ENCODE results near the gene CCL17. TPM values are rescaled to one million over a fixed set of nuclear protein-coding genes. Genes with fewer than 3 reads are reported as not detected.
A peak's percentile ranks its signal among the peaks of the same experiment; 100 is the strongest.

The CCL17 gene
- total RNA-seq, 1 donor from 2014 or later, result 2.8 TPM

DNA sequence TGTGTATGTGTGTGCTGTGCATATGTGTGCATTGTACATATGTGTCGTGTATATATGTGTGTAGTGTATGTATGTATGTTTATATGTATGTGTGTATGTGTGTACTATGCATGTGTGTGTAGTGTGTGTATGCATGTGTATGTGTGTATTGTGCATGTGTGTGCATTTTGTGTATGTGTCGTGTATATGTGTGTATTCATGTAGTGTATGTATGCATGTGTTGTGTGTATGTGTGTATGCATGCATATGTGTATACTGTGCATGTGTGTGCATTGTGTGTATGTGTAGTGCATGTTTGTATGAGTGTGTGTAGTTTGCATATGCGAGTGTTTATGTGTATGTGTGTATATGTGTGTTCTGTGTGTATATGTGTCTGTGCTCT is 15.5 kb upstream of the CCL17 start:
- Histone ChIP-seq H3K27ac (no peak overlapping the region), H3K36me3 (no peaks in the 10 kb centered on the region), H3K4me3 (no peak overlapping the region), H3K4me1 (peaks cover 14% of the 10 kb centered on the region), H3K27me3 (ENCODE audit: low read depth) (no peaks in the 10 kb centered on the region), H3K9me3 (no peaks in the 10 kb centered on the region)
- TF ChIP-seq, protein P1, sequence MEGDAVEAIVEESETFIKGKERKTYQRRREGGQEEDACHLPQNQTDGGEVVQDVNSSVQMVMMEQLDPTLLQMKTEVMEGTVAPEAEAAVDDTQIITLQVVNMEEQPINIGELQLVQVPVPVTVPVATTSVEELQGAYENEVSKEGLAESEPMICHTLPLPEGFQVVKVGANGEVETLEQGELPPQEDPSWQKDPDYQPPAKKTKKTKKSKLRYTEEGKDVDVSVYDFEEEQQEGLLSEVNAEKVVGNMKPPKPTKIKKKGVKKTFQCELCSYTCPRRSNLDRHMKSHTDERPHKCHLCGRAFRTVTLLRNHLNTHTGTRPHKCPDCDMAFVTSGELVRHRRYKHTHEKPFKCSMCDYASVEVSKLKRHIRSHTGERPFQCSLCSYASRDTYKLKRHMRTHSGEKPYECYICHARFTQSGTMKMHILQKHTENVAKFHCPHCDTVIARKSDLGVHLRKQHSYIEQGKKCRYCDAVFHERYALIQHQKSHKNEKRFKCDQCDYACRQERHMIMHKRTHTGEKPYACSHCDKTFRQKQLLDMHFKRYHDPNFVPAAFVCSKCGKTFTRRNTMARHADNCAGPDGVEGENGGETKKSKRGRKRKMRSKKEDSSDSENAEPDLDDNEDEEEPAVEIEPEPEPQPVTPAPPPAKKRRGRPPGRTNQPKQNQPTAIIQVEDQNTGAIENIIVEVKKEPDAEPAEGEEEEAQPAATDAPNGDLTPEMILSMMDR (IDR thresholded peaks at IDR 0.05), result no peak
- intact Hi-C loops (cut with DNase I), result no loop called here
- DNase-seq (no peak), ATAC-seq (no peak)

DNA sequence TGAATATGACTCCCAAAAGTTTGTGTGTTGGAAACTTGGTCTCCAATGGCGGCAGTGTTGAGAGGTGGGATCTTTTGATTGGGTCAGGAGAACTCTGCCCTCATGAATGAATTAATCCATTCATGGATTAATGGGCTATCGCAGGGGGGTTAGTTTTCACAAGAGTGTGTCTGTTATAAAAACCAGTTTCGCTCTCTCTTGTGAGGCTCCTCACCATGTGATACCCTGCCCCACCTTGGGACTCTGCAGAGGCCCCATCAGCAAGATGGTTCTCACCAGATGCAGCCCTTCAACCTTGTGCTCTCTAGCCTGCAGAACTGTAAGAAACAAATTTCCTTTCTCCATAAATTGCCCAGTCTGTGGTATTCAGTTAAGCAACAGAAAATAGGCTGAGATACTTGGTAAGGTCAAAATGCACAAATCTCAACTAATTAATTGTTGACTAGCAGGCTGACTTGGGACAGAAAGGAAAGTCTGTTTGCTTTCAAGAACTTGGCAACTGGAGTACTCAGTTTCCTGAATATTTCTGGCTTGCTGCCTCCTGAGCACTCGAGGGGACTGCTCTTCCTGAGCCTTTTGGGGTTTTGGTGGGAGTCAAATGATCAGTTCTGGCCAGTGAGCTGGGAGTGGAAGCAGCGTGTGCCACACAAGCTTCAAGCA is 13.8 kb upstream of the CCL17 start:
- Histone ChIP-seq H3K36me3 (no peaks in the 10 kb centered on the region), H3K4me3 (no peak overlapping the region), H3K27ac (no peak overlapping the region), H3K27me3 (ENCODE audit: low read depth) (no peaks in the 10 kb centered on the region), H3K9me3 (no peaks in the 10 kb centered on the region), H3K4me1 (peaks cover 7% of the 10 kb centered on the region)
- intact Hi-C loops (cut with DNase I), result no loop called here
- ATAC-seq (no peak), DNase-seq (no peak)
- TF ChIP-seq, protein P1 (IDR thresholded peaks at IDR 0.05), result no peak

DNA sequence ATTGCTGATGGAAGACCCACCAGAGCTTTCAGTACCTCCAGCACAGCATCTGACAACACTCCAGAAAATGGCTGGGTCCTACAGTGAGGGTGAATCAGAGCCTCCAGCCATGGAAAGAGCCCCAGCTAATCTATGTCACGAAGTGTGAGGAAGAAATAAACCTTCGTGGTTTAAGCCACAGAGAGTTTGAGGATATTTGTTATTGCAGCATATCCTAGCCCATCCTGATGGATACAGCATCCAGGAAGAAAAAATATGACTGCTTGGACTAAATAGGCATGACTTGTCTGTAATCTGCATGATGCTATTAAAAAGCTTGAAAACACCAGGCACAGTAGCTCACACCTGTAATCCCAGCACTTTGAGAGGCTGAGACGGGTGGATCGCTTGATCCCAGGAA is 13.3 kb upstream of the CCL17 start:
- H3K27me3 ChIP-seq (ENCODE audit: low read depth), result no peaks in the 10 kb centered on the region
- no peak for ATAC-seq
- no peak overlapping the region for H3K4me3 ChIP-seq
- TF ChIP-seq, protein P1 (IDR thresholded peaks at IDR 0.05), result no peak
- no peak for DNase-seq
- no peaks in the 10 kb centered on the region for H3K36me3 ChIP-seq
- no peak overlapping the region for H3K27ac ChIP-seq
- intact Hi-C loops (cut with DNase I), result no loop called here
- peaks cover 7% of the 10 kb centered on the region for H3K4me1 ChIP-seq
- no peaks in the 10 kb centered on the region for H3K9me3 ChIP-seq

DNA sequence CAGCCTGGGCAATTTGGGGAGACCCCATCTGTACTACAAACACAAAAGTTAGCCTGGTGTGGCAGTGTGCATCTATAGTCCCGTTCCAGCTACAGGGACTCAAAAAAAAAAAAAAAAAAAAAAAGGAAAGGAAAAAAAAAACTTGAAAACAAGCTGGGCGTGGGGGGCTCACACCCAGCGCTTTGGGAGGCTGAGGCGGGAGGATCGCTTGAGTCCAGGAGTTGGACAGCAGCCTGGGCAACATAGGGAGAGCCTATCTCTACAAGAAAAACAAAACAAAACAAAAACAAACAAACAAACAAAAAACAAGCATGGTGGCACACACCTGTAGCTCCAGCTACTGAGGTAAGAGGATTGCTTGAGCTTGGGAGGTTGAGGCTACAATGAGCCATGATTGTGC is 12.9 kb upstream of the CCL17 start:
- H3K4me3 ChIP-seq, result no peak overlapping the region
- intact Hi-C loops (cut with DNase I), result no loop called here
- TF ChIP-seq, protein P1 (IDR thresholded peaks at IDR 0.05), result no peak
- no peak for ATAC-seq
- no peaks in the 10 kb centered on the region for H3K9me3 ChIP-seq
- no peaks in the 10 kb centered on the region for H3K27me3 ChIP-seq (ENCODE audit: low read depth)
- H3K4me1 ChIP-seq, result peaks cover 7% of the 10 kb centered on the region
- H3K36me3 ChIP-seq, result no peaks in the 10 kb centered on the region
- no peak overlapping the region for H3K27ac ChIP-seq
- no peak for DNase-seq

DNA sequence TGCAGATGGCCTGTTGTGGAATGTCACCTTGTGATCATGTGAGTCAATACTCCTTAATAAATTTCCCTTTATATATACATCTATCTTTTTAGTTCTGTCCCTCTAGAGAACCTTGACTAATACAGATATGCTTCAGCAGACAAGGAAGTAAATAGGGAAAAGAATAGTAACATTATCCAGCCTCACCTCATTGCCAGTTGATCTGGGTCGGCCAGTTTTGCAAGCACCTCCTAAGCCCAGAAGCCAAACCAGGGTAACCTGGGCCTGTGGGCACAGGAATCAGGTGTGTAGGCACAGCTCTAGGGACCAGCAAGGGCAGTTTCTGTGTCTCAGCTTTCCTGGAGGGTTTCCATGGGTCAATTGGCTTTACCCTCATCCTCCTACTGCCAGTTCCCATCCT is 11.9 kb upstream of the CCL17 start:
- peak in 1 of 2 donors; percentile 59 for ATAC-seq
- H3K27ac ChIP-seq, result no peak overlapping the region
- no peak for DNase-seq

More for the DNA sequence above, 11.9 kb upstream of the CCL17 start:
- TF ChIP-seq, protein P1 (IDR thresholded peaks at IDR 0.05), result no peak
- H3K4me3 ChIP-seq, result no peak overlapping the region
- intact Hi-C loops (cut with DNase I), result no loop called here
- no peaks in the 10 kb centered on the region for H3K9me3 ChIP-seq
- H3K36me3 ChIP-seq, result no peaks in the 10 kb centered on the region
- H3K27me3 ChIP-seq (ENCODE audit: low read depth), result no peaks in the 10 kb centered on the region
- peaks cover 7% of the 10 kb centered on the region for H3K4me1 ChIP-seq
